Heart right ventricle (tissue), 16 donors: ENCODE measurements around the gene OTP. TPM values are rescaled to one million over a fixed set of nuclear protein-coding genes. Genes with fewer than 3 reads are reported as not detected.
A peak's percentile ranks its signal among the peaks of the same experiment; 100 is the strongest.

Experiments used
- ATAC-seq, 8 donors: fragments of 200-7000 bp; cut with Tn5 transposase; one replicate each; pipeline ENCODE4 v1.9.1; 2020; ENCODE audit warnings: mild to moderate bottlenecking in 8 of 8, moderate library complexity in 8 of 8, moderate number of reproducible peaks in 1 of 8
- DNase-seq, 2 donors: peaks; one replicate each; pipeline ENCODE4 v3.0.0-alpha.2; 2020
- H3K27ac ChIP-seq, 10 donors: fragments of 200-600 bp; sonication (generic) in 2 of 10; one replicate each; pipeline versions ENCODE4 v1.5.0 to v1.8.0; 2020 to 2022; ENCODE audit warnings: mild to moderate bottlenecking in 3 of 10
- H3K27me3 ChIP-seq, 7 donors: fragments of 200-600 bp; one replicate each; pipeline ENCODE4 v1.8.0; 2021 to 2022; ENCODE audit warnings: mild to moderate bottlenecking in 2 of 7
- H3K36me3 ChIP-seq, 9 donors: fragments of 200-600 bp; sonication (generic) in 1 of 9; one replicate each; pipeline versions ENCODE4 v1.5.0 to v1.8.0; 2020 to 2022; ENCODE audit warnings: mild to moderate bottlenecking in 2 of 9
- H3K4me1 ChIP-seq, 9 donors: fragments of 200-600 bp; sonication (generic) in 1 of 9; one replicate each; pipeline versions ENCODE4 v1.5.0 to v1.8.0; 2020 to 2022; ENCODE audit warnings: mild to moderate bottlenecking in 4 of 9
- H3K4me3 ChIP-seq, 10 donors: fragments of 200-600 bp; sonication (generic) in 2 of 10; one replicate each; pipeline versions ENCODE4 v1.5.0 to v1.8.0; 2020 to 2022; ENCODE audit warnings: mild to moderate bottlenecking in 7 of 10, moderate library complexity in 2 of 10
- H3K9me3 ChIP-seq, 11 donors: fragments of 200-600 bp in 10 of 11; sonication (generic) in 2 of 11; one replicate each; pipeline versions ENCODE4 v1.5.0 to v1.8.0; 2013 to 2022; ENCODE audit warnings: mild to moderate bottlenecking in 2 of 11, control low read depth in 1 of 11, moderate library complexity in 1 of 11
- WGBS, 2 donors: extraction: QIAGEN DNeasy Blood & Tissue Kit; methylation state at CpG; one replicate each; pipeline ENCODE4 v1.1.7; 2013; ENCODE audit warnings: inconsistent platforms in 1 of 2; 5-methylcytosine and 5-hydroxymethylcytosine counted together
- intact Hi-C, 10 donors: fragments of 100-400 bp; cut with DNase I; formaldehyde crosslinking; loops; one replicate each; pipeline versions ENCODE4 v1.11.1 to v1.14.2; 2022
- polyA plus RNA-seq, 2 donors: library from polyadenylated mRNA; stranded (reverse); fragments of 200-250 nt; gene quantifications; one replicate each; pipeline ENCODE4 v1.2.3, GENCODE V29; 2013
- total RNA-seq, 10 donors: library from RNA; stranded (reverse); fragmentation: NEBNext Ultra II Directional in 3 of 10; extraction: Animal tissue kit (Norgen Biotek cat#: 25700) in 3 of 10; gene quantifications; one replicate each; pipeline versions ENCODE4 v1.2.1 to v1.2.4, GENCODE V29; 2021 to 2023
- TF ChIP-seq, protein P1 (sequence below), 9 donors: fragments of 200-600 bp; sonication (generic) in 2 of 9; IDR thresholded peaks; one replicate each; pipeline versions ENCODE4 v1.5.0 to v1.8.0; 2021 to 2022; ENCODE audit warnings: antibody characterized with exemption in 9 of 9, mild to moderate bottlenecking in 5 of 9, moderate library complexity in 1 of 9
- donor health status: Arrhythmogenic right ventricular cardiomyopathy.
- donor health status: ischemic (EF 13 %, LVEDD 7.1; RV severe dilation, severe dysfunction).
- donor health status: healthy with polysubstance abuse.
- donor health status: DM: no; HTN: yes; CAD: no.
- donor health status: DM: no; HTN: no; CAD: no.
- donor health status: ischemic (EF 25% LVEDD 6.9; RV normal size, moderate dysfunction).
- donor health status: ischemic (EF 25% LVEDD 5.7; RV mildly dilated, moderate dysfunction).
- donor health status: healthy.
- donor health status: DM: yes; HTN: yes; CAD: no.
- donor health status: Ischemic cardiomyopathy.
- donor health status: ischemic (EF 35%, LVEDD 5.7; RV mildly dilated, moderate dysfunction).
- donor health status: nonischemic (EF 11% LVEDD 7.7; RV severe dilation, severe dysfunction).
- donor health status: DM: yes; HTN: yes; CAD: no.
- donor health status: PGD.
- donor health status: ischemic (EF 29% LVEDD 5.4; RV normal size, mild dysfunction).
- donor health status: nonischemic (EF 23%, LVEDD 6.1; RV moderate dilation, normal function).

Gene OTP
- total and polyA plus RNA-seq, 12 donors: not detected

DNA sequence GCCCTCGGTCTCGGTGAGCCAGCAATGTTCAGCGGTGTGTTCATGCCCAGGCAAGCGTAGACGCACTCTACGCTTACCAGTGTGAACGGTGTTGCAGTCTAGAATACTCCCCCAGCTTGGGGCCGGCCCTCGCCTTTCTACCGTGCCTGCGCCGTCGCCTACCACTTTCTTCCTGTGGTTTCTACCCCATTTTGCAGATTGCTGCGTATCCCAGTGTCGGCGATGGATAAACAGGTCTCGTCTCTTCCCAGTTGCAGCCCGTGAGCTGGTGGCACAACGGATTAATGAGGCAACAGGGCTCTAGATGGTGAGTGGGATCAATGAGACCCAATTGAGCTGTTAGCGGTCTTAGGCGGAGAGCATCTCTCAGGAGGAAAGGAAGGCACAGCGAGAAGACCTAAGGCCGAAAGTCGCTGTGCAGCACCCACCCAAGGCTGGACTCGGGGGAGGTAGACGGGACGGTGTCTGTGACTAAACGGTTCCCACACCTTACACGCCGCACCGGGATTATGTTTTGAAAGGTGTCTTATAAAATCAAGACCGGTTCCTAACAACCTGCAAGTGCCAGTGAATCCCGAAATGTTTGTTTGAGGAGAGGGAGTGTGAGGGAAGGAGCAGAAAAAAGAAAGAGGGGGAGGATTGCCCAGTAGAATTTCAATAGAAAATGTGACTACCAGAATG is 5.8 kb downstream of the OTP start:
- Histone ChIP-seq H3K36me3 (no peaks in the 10 kb centered on the region), H3K4me3 (no peak overlapping the region), H3K27me3 (peaks cover 50 to 100% (median 100%) of the 10 kb centered on the region in 7 donors), H3K27ac (no peak overlapping the region), H3K4me1 (peaks cover 2 to 50% (median 20%) of the 10 kb centered on the region in 9 donors), H3K9me3 (no peaks in the 10 kb centered on the region)
- TF ChIP-seq, protein P1, sequence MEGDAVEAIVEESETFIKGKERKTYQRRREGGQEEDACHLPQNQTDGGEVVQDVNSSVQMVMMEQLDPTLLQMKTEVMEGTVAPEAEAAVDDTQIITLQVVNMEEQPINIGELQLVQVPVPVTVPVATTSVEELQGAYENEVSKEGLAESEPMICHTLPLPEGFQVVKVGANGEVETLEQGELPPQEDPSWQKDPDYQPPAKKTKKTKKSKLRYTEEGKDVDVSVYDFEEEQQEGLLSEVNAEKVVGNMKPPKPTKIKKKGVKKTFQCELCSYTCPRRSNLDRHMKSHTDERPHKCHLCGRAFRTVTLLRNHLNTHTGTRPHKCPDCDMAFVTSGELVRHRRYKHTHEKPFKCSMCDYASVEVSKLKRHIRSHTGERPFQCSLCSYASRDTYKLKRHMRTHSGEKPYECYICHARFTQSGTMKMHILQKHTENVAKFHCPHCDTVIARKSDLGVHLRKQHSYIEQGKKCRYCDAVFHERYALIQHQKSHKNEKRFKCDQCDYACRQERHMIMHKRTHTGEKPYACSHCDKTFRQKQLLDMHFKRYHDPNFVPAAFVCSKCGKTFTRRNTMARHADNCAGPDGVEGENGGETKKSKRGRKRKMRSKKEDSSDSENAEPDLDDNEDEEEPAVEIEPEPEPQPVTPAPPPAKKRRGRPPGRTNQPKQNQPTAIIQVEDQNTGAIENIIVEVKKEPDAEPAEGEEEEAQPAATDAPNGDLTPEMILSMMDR (IDR thresholded peaks at IDR 0.05): no peak
- ATAC-seq: no peak
- no peak for DNase-seq
- intact Hi-C loops: no loop called here
- 4 to 6% methylated on average over 33 of the region's 33 CpGs for WGBS, 2 donors

DNA sequence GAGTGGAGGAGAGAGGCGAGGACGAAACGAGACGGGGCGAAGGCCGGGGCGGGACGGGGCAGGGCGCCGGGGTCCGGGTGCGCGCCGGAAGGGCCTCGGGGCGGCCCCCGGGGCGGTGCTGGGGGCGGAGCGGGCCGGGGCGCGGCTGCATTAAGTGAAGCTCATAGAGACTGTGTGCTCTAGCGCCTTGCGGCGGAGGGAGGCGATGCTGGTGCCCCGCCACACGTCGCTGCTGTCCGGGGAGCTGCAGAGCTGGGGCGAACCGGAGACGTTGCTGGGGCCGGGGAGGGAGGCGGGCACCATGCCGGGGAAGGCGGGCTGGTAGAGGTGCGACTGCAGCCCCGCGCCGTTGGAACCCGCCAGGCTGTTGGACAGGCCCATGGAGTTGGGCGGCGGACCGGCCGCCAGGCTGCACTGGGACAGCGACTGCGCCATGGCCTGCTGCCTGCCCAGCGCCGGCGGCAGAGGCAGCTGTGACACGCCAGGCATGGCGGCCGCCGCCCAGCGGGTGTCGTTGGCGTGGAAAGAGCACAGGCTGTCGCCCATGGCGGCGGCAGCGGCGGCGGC is 8.3 kb downstream of the OTP start:
- DNase-seq: peak in 1 of 2 donors; percentile 44
- Histone ChIP-seq H3K27ac (no peak overlapping the region), H3K36me3 (no peaks in the 10 kb centered on the region), H3K27me3 (peaks cover 31 to 100% (median 100%) of the 10 kb centered on the region in 7 donors), H3K9me3 (peaks cover 0 to 4% (median 0%) of the 10 kb centered on the region in 11 donors), H3K4me1 (peaks cover 2 to 39% (median 16%) of the 10 kb centered on the region in 9 donors), H3K4me3 (peak overlapping the region; percentile 6 to 53 (median 42))
- TF ChIP-seq, protein P1 (IDR thresholded peaks at IDR 0.05): no peak
- intact Hi-C loops: no loop called here
- 2% methylated on average over 64 to 65 of the region's 65 CpGs for WGBS, 2 donors
- peak; percentile 61 to 89 (median 76) for ATAC-seq

DNA sequence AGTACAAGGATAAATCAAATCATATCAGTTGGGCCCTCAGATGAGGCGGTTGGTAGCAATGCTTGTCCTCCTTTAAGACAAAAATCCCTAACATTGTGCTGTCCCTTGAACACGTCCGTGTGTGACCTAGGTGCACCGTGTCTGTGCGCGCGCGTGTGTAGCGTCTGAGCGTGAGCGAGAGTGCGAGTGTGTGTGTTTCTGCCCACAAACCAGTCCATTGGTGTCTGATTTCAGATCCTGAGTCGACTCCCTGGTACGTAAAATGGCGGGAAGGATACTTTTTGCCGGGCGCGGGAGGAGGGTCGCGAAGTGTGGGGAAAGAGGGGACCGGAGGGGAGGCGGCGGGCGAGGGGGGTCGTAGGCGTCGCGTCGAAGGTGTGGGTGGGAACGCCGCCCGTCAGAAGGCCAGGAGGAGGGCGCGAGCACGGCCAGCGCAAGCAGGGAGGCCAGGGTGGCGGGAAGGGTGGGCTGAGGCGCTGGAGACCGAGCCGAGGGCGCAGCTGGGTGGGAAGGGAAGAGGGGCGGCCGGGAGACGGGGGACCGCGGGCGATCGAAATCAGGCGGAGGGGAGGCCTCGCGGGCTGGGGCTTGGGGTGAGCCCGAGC is 8.9 kb downstream of the OTP start:
- no peak for DNase-seq
- no peak for ATAC-seq
- Histone ChIP-seq H3K4me3 (peak overlapping the region in 8 of 10 donors; percentile 5 to 53 (median 39)), H3K27ac (no peak overlapping the region), H3K9me3 (peaks cover 0 to 4% (median 0%) of the 10 kb centered on the region in 11 donors), H3K27me3 (peaks cover 29 to 100% (median 100%) of the 10 kb centered on the region in 7 donors), H3K4me1 (peaks cover 2 to 39% (median 16%) of the 10 kb centered on the region in 9 donors), H3K36me3 (no peaks in the 10 kb centered on the region)
- intact Hi-C loops: no loop called here
- TF ChIP-seq, protein P1 (IDR thresholded peaks at IDR 0.05): no peak
- WGBS, 2 donors: 2 to 4% methylated on average over 50 to 52 of the region's 52 CpGs

DNA sequence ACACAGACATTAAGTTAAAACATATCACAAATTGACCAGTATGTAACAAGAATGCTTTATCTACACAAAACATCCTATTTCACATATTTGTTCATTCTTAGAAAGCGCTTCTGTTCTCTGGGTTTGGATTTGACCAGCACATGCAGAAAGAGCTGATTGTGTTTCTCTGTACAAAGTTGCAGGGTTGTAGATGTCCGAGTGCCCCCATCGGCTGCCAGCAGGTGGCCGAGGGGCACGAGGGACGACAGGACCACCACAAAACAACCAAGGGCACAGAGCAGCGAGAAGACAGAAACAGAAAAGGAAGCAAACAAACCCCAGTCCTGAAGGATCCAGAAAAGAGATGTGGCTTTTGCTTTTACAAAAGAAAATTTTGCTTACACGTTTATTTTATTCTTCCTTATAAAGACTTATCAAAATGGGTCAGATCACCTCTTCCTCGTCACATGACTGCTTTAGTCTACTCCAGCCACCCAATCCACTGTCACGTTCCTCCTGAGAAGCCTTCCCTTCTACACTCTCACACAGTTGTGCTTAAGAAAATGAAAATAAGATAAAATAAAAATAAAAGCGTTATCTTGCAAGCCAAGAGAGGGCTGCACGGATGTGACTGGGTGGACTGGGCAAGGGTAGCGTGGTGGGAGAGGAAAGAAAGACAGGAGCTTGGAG is 9.5 kb downstream of the OTP start:
- Histone ChIP-seq H3K27ac (no peak overlapping the region), H3K36me3 (no peaks in the 10 kb centered on the region), H3K27me3 (peaks cover 24 to 100% (median 99%) of the 10 kb centered on the region in 7 donors), H3K4me1 (peaks cover 2 to 39% (median 16%) of the 10 kb centered on the region in 9 donors), H3K9me3 (peaks cover 0 to 4% (median 0%) of the 10 kb centered on the region in 11 donors), H3K4me3 (peak overlapping the region in 2 of 10 donors; percentile 5 to 53)
- TF ChIP-seq, protein P1 (IDR thresholded peaks at IDR 0.05): no peak
- DNase-seq: no peak
- no peak for ATAC-seq
- intact Hi-C loops: no loop called here
- 11 to 16% methylated on average over 13 of the region's 13 CpGs for WGBS, 2 donors
